Spleen (tissue), 7 donors: ENCODE measurements around the gene PHLDB1.
A peak's percentile ranks its signal among the peaks of the same experiment; 100 is the strongest.

Experiments used
- POLR2AphosphoS5 ChIP-seq, 3 donors: sonication (generic); formaldehyde crosslinking; IDR thresholded peaks; one replicate each; pipeline ENCODE4 v1.5.1; 2017; ENCODE audit warnings: antibody characterized with exemption in 3 of 3
- TF ChIP-seq, protein P1 (sequence below), 11 experiments: fragments of 200-600 bp in 7 of 11; fragments of 450-650 bp in 4 of 11; sonication (generic) in 4 of 11; IDR thresholded peaks in 8 of 11; conservative IDR thresholded peaks in 3 of 11; 1 replicate in 7 of 11; 2 replicates in 4 of 11; pipeline versions ENCODE4 v1.4.0 to v1.8.0; 2016 to 2021; ENCODE audit warnings: antibody characterized with exemption in 11 of 11, inconsistent platforms in 4 of 11, mild to moderate bottlenecking in 1 of 11
- donor health status: DM: no; HTN: no; CAD: no; lungs with moderate emphysema.
- donor health status: DM: no; HTN: no; CAD: no.
- donor health status: DM: no; HTN: no; CAD: no.

DNA sequence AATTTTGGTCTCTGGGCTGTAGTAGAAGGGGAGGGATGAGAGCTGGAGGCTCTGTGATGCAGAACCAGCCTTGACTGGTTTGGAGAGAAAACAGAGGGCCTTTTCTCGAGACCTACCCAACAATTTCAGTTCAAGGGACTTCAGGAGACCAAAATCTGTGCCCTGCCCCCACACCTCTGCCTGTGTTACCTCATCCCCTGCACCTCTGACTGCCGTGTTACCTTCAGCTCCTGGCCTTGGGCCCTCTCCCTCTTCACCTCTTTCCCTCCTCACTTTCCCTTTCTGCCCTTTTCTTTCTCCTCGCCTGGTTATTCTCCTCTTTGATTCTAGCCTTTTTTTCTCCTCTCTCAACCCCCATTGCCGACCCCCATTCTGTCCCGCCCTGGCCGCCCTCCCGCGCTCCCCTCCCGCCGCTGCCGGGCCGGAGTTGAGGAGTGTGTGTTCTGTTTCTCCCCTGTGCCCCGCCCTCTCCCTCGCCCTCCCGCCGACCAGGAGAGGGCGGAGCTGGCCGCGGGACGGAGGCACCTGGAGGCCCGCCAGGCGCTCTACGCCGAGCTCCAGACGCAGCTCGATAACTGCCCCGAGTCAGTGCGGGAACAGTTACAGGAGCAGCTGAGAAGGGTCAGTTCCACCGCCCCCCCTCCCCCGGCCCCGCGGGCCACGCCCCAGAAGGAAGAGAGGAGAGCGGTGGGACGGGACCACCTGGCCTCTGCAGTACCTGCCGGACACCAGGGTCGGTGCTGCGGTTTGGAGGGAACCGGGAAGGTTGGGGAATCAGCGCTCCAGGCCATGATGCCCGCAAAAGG, 27.2 kb downstream of the PHLDB1 start:
- TF ChIP-seq, protein P1, sequence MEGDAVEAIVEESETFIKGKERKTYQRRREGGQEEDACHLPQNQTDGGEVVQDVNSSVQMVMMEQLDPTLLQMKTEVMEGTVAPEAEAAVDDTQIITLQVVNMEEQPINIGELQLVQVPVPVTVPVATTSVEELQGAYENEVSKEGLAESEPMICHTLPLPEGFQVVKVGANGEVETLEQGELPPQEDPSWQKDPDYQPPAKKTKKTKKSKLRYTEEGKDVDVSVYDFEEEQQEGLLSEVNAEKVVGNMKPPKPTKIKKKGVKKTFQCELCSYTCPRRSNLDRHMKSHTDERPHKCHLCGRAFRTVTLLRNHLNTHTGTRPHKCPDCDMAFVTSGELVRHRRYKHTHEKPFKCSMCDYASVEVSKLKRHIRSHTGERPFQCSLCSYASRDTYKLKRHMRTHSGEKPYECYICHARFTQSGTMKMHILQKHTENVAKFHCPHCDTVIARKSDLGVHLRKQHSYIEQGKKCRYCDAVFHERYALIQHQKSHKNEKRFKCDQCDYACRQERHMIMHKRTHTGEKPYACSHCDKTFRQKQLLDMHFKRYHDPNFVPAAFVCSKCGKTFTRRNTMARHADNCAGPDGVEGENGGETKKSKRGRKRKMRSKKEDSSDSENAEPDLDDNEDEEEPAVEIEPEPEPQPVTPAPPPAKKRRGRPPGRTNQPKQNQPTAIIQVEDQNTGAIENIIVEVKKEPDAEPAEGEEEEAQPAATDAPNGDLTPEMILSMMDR (IDR thresholded peaks at IDR 0.05 in 8 of 11, conservative IDR thresholded peaks at IDR 0.05 in 3 of 11) = peak in 1 of 11 experiments; percentile 12
- TF ChIP-seq POLR2AphosphoS5 (IDR thresholded peaks at IDR 0.05) = peak in 2 of 3 donors; percentile 38 to 58
